HepG2 (cell line): ENCODE measurements around the gene THBS1. TPM values are rescaled to one million over a fixed set of nuclear protein-coding genes. Genes with fewer than 3 reads are reported as not detected.

Source experiments
- ATAC-seq: fragments of 200-7000 bp; cut with Tn5 transposase; 3 replicates; pipeline ENCODE4 v1.9.1; 2020; ENCODE audit warnings: mild to moderate bottlenecking, moderate library complexity
- BruUV-seq: library from RNA; stranded (reverse); fragments of 400-500 nt; replicated peaks from 2 replicates; lab custom pipeline; 2021; lab: Mats Ljungman, UMichigan
- CTCF ChIA-PET: fragments of 300-600 bp; formaldehyde crosslinking; extraction: SDS; loops from one replicate; lab custom pipeline; 2021; ENCODE audit warnings: low total read pairs, inconsistent platforms, low intra/inter-chr PET ratio; lab: Yijun Ruan, JAX
- POLR2A ChIA-PET: fragments of 350-600 bp; sonication (Branson Sonifier 250); formaldehyde crosslinking; loops from one replicate; lab custom pipeline; 2020; ENCODE audit warnings: antibody characterized with exemption, inconsistent platforms; lab: Yijun Ruan, JAX
- DNase-seq: peaks from one replicate; pipeline ENCODE4 v3.0.0-alpha.2; 2015; ENCODE audit warnings: low spot score
- FAIRE-seq: peaks from 3 replicates; lab custom pipeline; 2011; peaks lifted over from hg19 to GRCh38; lab: Jason Lieb, UNC
- H2AFZ ChIP-seq: one replicate; pipeline ENCODE4 v1.6.1; 2011; ENCODE audit warnings: low read length, inconsistent platforms
- H3K27ac ChIP-seq: fragments of 300-600 bp; 3 replicates; pipeline ENCODE4 v1.8.0; 2011; ENCODE audit warnings: mixed run types, mild to moderate bottlenecking, mixed read lengths, low read length, inconsistent platforms; ENCODE audit not compliant: insufficient read depth; ENCODE audit errors: extremely low read length
- H3K27me3 ChIP-seq, 2 experiments: fragments of 200-600 bp in 1 of 2; 2 replicates in 1 of 2; 3 replicates in 1 of 2; pipeline versions ENCODE4 v1.6.0 to v1.8.0; 2011; ENCODE audit warnings: low read length in 2 of 2, mild to moderate bottlenecking in 2 of 2, moderate library complexity in 2 of 2, inconsistent platforms in 1 of 2; ENCODE audit not compliant: insufficient read depth in 2 of 2, control insufficient read depth in 1 of 2
- H3K36me3 ChIP-seq, 2 experiments: fragments of 200-600 bp in 1 of 2; replicated peaks in 1 of 2; 2 replicates in 1 of 2; 3 replicates in 1 of 2; pipeline versions ENCODE4 v1.5.1 to v1.8.0; 2011; ENCODE audit warnings: low read length in 2 of 2, inconsistent platforms in 1 of 2; ENCODE audit not compliant: insufficient read depth in 2 of 2, control insufficient read depth in 1 of 2
- H3K4me1 ChIP-seq: 2 replicates; pipeline ENCODE4 v1.5.1; 2012; ENCODE audit warnings: low read length, inconsistent platforms; ENCODE audit not compliant: insufficient read depth
- H3K4me2 ChIP-seq: 2 replicates; pipeline ENCODE4 v1.6.0; 2011; ENCODE audit warnings: low read depth, low read length, inconsistent platforms
- H3K4me3 ChIP-seq, 3 experiments: fragments of 200-600 bp in 1 of 3; sonication (generic), shearing (Covaris generic) in 1 of 3; replicated peaks in 1 of 3; 2 replicates each; pipeline ENCODE4 v1.5.1; 2011 to 2016; ENCODE audit warnings: low read length in 3 of 3, inconsistent platforms in 2 of 3, low read depth in 2 of 3, mild to moderate bottlenecking in 2 of 3, control low read depth in 1 of 3, mixed read lengths in 1 of 3; ENCODE audit not compliant: insufficient read depth in 1 of 3
- H3K79me2 ChIP-seq: one replicate; pipeline ENCODE4 v1.6.1; 2011; ENCODE audit warnings: low read length, inconsistent platforms; ENCODE audit not compliant: insufficient read depth
- H3K9ac ChIP-seq: 2 replicates; pipeline ENCODE4 v1.6.0; 2011; ENCODE audit warnings: mild to moderate bottlenecking, low read depth, low read length, inconsistent platforms; ENCODE audit not compliant: insufficient read depth
- H3K9me3 ChIP-seq: 2 replicates; pipeline ENCODE4 v1.5.1; 2012; ENCODE audit warnings: mild to moderate bottlenecking, low read length
- H4K20me1 ChIP-seq: 2 replicates; pipeline ENCODE4 v1.6.0; 2011; ENCODE audit warnings: inconsistent platforms, mild to moderate bottlenecking, low read length, moderate library complexity; ENCODE audit not compliant: insufficient read depth
- IKZF5 ChIP-seq: IDR thresholded peaks from 2 replicates; pipeline ENCODE4 v1.6.1; 2018; ENCODE audit warnings: missing genetic modification reagents, mild to moderate bottlenecking, missing compliant biosample characterization
- ISL2 ChIP-seq: sonication (generic); formaldehyde crosslinking; IDR thresholded peaks from 2 replicates; pipeline ENCODE4 v1.5.0; 2020; ENCODE audit warnings: missing genetic modification reagents
- JDP2 ChIP-seq: sonication (generic); formaldehyde crosslinking; IDR thresholded peaks from 2 replicates; pipeline ENCODE4 v1.8.1; 2022; ENCODE audit warnings: missing genetic modification reagents, borderline replicate concordance
- PAF1 ChIP-seq: IDR thresholded peaks from 2 replicates; pipeline ENCODE4 v1.6.1; 2016; ENCODE audit warnings: missing genetic modification reagents, missing compliant biosample characterization
- RBAK ChIP-seq: sonication (generic); formaldehyde crosslinking; IDR thresholded peaks from 2 replicates; pipeline ENCODE4 v1.5.1; 2020; ENCODE audit warnings: mild to moderate bottlenecking, missing genetic modification reagents
- RFXAP ChIP-seq: sonication (generic); formaldehyde crosslinking; IDR thresholded peaks from 2 replicates; pipeline ENCODE4 v1.4.0; 2020; ENCODE audit warnings: missing genetic modification reagents, borderline replicate concordance
- SATB2 ChIP-seq: sonication (generic); formaldehyde crosslinking; IDR thresholded peaks from 2 replicates; pipeline ENCODE4 v1.5.0; 2020; ENCODE audit warnings: missing genetic modification reagents
- SRSF9 ChIP-seq: fragments of 200-400 bp; formaldehyde crosslinking; IDR thresholded peaks from 2 replicates; pipeline ENCODE4 v1.6.1; 2018; ENCODE audit warnings: borderline replicate concordance, mild to moderate bottlenecking, low read depth, low read length; ENCODE audit not compliant: insufficient read depth, poor library complexity, severe bottlenecking
- ZNF264 ChIP-seq: sonication (generic); formaldehyde crosslinking; IDR thresholded peaks from 2 replicates; pipeline ENCODE4 v1.4.0; 2020; ENCODE audit warnings: missing genetic modification reagents
- ZNF326 ChIP-seq: sonication (generic); formaldehyde crosslinking; IDR thresholded peaks from 2 replicates; pipeline ENCODE4 v1.4.0; 2020; ENCODE audit warnings: missing genetic modification reagents, borderline replicate concordance
- ZNF629 ChIP-seq: sonication (generic); formaldehyde crosslinking; conservative IDR thresholded peaks from 2 replicates; pipeline ENCODE4 v1.5.0; 2020; ENCODE audit warnings: missing genetic modification reagents
- ZNF761 ChIP-seq: sonication (generic); formaldehyde crosslinking; conservative IDR thresholded peaks from 2 replicates; pipeline ENCODE4 v1.4.0; 2020; ENCODE audit warnings: mild to moderate bottlenecking, missing genetic modification reagents
- ZNF777 ChIP-seq: sonication (generic); formaldehyde crosslinking; IDR thresholded peaks from 2 replicates; pipeline ENCODE4 v1.4.0; 2020; ENCODE audit warnings: missing genetic modification reagents
- ZNF850 ChIP-seq: sonication (generic); formaldehyde crosslinking; conservative IDR thresholded peaks from 2 replicates; pipeline ENCODE4 v1.9.0; 2021; ENCODE audit warnings: mild to moderate bottlenecking, missing genetic modification reagents
- WGBS: methylation state at CpG from one replicate; pipeline ENCODE4 v1.1.6; 2017; ENCODE audit warnings: low lambda C conversion rate; 5-methylcytosine and 5-hydroxymethylcytosine counted together
- in situ Hi-C: cut with HindIII; loops from 2 replicates; pipeline ENCODE4 v1.10.0; 2017; ENCODE audit warnings: low pct_unique_long_range_greater_than_20kb; ENCODE audit not compliant: extremely low pct_ligation_motif_present
- intact Hi-C: fragments of 100-400 bp; cut with micrococcal nuclease; formaldehyde crosslinking; loops from one replicate; pipeline ENCODE4 v1.10.0; 2022; ENCODE audit not compliant: unreplicated experiment
- polyA plus RNA-seq, 8 experiments: library from polyadenylated mRNA; depleted of rRNA in 3 of 8; stranded (reverse) in 7 of 8; unstranded in 1 of 8; fragments of >200 nt; fragmentation: Illumina TruSeq in 4 of 8; extraction: Trizol in 4 of 8; gene quantifications; 2 replicates each; pipeline versions ENCODE4 v1.2.1 to v1.2.3, GENCODE V29; 2011 to 2016; ENCODE audit warnings: low read depth in 4 of 8, missing spikeins in 1 of 8, mixed read lengths in 1 of 8; ENCODE audit not compliant: insufficient read depth in 1 of 8
- total RNA-seq, 5 experiments: library from RNA; depleted of rRNA; stranded (reverse); fragments of >200 nt; fragmentation: Illumina TruSeq; extraction: Trizol; gene quantifications; 2 replicates each; pipeline ENCODE4 v1.2.3, GENCODE V29; 2016; ENCODE audit warnings: low read depth in 1 of 5
- TF ChIP-seq, protein P1 (sequence below): sonication (generic); formaldehyde crosslinking; IDR thresholded peaks from 2 replicates; pipeline ENCODE4 v1.9.0; 2021; ENCODE audit warnings: missing genetic modification reagents, borderline replicate concordance
- TF ChIP-seq, protein P2 (sequence below): sonication (generic); formaldehyde crosslinking; IDR thresholded peaks from 2 replicates; pipeline ENCODE4 v1.9.0; 2021; ENCODE audit warnings: missing genetic modification reagents, mild to moderate bottlenecking, borderline replicate concordance

The THBS1 gene
- total and polyA plus RNA-seq, 2 of the 13 experiments (the other 11 are each of a cell fraction or from before 2014, with no cell fraction given): 54.7 to 67.1 TPM

- BruUV-seq: no TSS peak
- intact Hi-C loops (no loop called here), in situ Hi-C loops (loop anchor here (10.0 kb wide), 1 partner anchor 155 kb away; no protein-coding TSS in a partner anchor)
- Histone ChIP-seq H3K9me3 (peaks cover 10% of the 10 kb centered on the region; the same call in 1 of the 2 replicates), H3K36me3 (no peaks in the 10 kb centered on the region), H3K79me2 (no peaks in the 10 kb centered on the region), H3K9ac (no peak overlapping the region), H4K20me1 (no peaks in the 10 kb centered on the region), H3K4me1 (no peaks in the 10 kb centered on the region), H2AFZ (no peak overlapping the region), H3K4me3 (no peak overlapping the region), H3K27ac (no peak overlapping the region), H3K27me3 (peaks cover 1 to 5% of the 10 kb centered on the region in 2 experiments; a peak in 2 of 5 replicates), H3K4me2 (no peak overlapping the region)
- CTCF ChIA-PET: no interaction called here
- POLR2A ChIA-PET: no interaction called here
- no peak for DNase-seq
- no peak for ATAC-seq
- FAIRE-seq: no peak
- 0% methylated on average over 3 of the region's 4 CpGs for WGBS
- TF ChIP-seq ZNF850 (no peak), SRSF9 (no peak), JDP2 (CRISPR knock-in tag) (no peak), ZNF777 (CRISPR knock-in tag) (no peak), RBAK (no peak), PAF1 (no peak), ZNF629 (CRISPR knock-in tag) (no peak), ZNF326 (CRISPR knock-in tag) (no peak), SATB2 (CRISPR knock-in tag) (no peak), IKZF5 (no peak), ZNF264 (CRISPR knock-in tag) (no peak), RFXAP (no peak), ZNF761 (no peak), ISL2 (CRISPR knock-in tag) (no peak)
- TF ChIP-seq, protein P1, sequence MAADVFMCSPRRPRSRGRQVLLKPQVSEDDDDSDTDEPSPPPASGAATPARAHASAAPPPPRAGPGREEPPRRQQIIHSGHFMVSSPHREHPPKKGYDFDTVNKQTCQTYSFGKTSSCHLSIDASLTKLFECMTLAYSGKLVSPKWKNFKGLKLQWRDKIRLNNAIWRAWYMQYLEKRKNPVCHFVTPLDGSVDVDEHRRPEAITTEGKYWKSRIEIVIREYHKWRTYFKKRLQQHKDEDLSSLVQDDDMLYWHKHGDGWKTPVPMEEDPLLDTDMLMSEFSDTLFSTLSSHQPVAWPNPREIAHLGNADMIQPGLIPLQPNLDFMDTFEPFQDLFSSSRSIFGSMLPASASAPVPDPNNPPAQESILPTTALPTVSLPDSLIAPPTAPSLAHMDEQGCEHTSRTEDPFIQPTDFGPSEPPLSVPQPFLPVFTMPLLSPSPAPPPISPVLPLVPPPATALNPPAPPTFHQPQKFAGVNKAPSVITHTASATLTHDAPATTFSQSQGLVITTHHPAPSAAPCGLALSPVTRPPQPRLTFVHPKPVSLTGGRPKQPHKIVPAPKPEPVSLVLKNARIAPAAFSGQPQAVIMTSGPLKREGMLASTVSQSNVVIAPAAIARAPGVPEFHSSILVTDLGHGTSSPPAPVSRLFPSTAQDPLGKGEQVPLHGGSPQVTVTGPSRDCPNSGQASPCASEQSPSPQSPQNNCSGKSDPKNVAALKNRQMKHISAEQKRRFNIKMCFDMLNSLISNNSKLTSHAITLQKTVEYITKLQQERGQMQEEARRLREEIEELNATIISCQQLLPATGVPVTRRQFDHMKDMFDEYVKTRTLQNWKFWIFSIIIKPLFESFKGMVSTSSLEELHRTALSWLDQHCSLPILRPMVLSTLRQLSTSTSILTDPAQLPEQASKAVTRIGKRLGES (CRISPR knock-in tag): no peak
- TF ChIP-seq, protein P2, sequence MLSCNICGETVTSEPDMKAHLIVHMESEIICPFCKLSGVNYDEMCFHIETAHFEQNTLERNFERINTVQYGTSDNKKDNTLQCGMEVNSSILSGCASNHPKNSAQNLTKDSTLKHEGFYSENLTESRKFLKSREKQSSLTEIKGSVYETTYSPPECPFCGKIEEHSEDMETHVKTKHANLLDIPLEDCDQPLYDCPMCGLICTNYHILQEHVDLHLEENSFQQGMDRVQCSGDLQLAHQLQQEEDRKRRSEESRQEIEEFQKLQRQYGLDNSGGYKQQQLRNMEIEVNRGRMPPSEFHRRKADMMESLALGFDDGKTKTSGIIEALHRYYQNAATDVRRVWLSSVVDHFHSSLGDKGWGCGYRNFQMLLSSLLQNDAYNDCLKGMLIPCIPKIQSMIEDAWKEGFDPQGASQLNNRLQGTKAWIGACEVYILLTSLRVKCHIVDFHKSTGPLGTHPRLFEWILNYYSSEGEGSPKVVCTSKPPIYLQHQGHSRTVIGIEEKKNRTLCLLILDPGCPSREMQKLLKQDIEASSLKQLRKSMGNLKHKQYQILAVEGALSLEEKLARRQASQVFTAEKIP (CRISPR knock-in tag): no peak
Measured at GRCh38 chr15:39609166-39609916, 28.5 kb downstream of the THBS1 start.
